DND-41 (cell line): ENCODE data around the gene MARCHF6.

ENCODE experiments used
- EZH2 ChIP-seq: IDR thresholded peaks from 3 replicates; pipeline ENCODE4 v1.6.1; 2012; ENCODE audit warnings: borderline replicate concordance, low read depth, mild to moderate bottlenecking, moderate library complexity, low read length, inconsistent platforms; ENCODE audit not compliant: severe bottlenecking
- TF ChIP-seq, protein P1 (sequence below): IDR thresholded peaks from 2 replicates; pipeline ENCODE4 v1.5.1; 2012; ENCODE audit warnings: borderline replicate concordance, low read length, moderate library complexity, mild to moderate bottlenecking; ENCODE audit not compliant: poor library complexity, severe bottlenecking; ENCODE audit errors: extremely low read depth

DNA sequence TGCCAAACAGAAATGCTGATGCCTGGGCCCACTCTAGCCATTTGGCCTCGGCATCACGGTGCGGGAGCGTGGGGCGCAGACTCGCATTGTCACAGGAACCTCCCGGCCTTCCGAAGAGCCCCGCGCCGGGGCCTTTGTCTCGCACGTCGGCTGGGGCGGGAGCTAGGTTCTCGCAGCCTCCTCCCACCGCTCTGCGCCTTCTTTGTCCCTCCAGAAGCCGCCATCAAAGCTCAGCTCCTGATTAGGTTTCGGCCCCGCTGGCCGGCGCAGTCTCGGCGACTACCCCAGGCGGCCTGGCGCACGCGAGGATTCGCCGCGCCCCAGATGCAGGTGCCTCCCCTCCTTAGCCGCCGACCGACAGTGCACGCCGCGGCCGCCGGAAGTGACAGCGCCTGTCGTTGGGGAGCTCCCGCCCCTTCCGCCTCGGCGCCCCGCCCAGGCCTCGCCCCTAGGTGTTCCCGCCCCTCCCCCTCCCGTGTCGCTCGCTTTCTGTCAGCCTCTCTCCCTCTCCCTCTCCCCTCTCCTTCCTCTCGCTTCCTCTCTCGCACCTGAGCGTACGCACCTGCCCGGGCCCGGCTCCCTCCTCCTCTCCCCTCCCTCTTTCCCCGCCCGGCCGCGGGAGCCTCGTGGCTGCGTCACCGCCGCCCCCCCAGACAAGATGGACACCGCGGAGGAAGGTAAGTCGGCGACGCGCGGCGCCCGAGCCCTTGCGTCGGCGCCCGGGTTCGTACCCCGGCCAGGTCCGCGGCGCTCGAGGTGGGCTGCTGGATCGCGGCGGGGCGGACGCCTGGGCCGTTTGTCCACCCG, at the start of gene MARCHF6:
- TF ChIP-seq, protein P1, sequence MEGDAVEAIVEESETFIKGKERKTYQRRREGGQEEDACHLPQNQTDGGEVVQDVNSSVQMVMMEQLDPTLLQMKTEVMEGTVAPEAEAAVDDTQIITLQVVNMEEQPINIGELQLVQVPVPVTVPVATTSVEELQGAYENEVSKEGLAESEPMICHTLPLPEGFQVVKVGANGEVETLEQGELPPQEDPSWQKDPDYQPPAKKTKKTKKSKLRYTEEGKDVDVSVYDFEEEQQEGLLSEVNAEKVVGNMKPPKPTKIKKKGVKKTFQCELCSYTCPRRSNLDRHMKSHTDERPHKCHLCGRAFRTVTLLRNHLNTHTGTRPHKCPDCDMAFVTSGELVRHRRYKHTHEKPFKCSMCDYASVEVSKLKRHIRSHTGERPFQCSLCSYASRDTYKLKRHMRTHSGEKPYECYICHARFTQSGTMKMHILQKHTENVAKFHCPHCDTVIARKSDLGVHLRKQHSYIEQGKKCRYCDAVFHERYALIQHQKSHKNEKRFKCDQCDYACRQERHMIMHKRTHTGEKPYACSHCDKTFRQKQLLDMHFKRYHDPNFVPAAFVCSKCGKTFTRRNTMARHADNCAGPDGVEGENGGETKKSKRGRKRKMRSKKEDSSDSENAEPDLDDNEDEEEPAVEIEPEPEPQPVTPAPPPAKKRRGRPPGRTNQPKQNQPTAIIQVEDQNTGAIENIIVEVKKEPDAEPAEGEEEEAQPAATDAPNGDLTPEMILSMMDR: no peak
- no peak for TF ChIP-seq EZH2
